Inflammatory macrophage (primary cell): ENCODE measurements around the gene DUSP21.
"Not testable (repeated sequence)": the region's sequence is repeated elsewhere in the genome, so short reads cannot be mapped to it uniquely, and the experiment has no call there.

Experiments
- DNase-seq, 2 donors: peaks; one replicate each; pipeline ENCODE4 v3.0.0-alpha.2; 2020 to 2022

DUSP21 gene

GRCh38 chrX:44876086-44876485 is 32.3 kb downstream of the DUSP21 start:
- DNase-seq = no peak

- no peak for DNase-seq
These were observed 32.9 kb downstream of the DUSP21 start for GRCh38 chrX:44876767-44877166.

GRCh38 chrX:44878780-44879179 is 35.0 kb downstream of the DUSP21 start:
- no peak for DNase-seq

- no peak for DNase-seq
These were observed 37.7 kb downstream of the DUSP21 start for GRCh38 chrX:44881549-44881948.

- DNase-seq = no peak
These were observed 38.8 kb downstream of the DUSP21 start for GRCh38 chrX:44882635-44883034.

GRCh38 chrX:44884944-44885343 is 41.1 kb downstream of the DUSP21 start:
- peak in 1 of 2 donors; percentile 3 for DNase-seq

- peak; percentile 36 to 68 for DNase-seq
These were observed 46.0 kb downstream of the DUSP21 start for GRCh38 chrX:44889824-44890223.

- DNase-seq = no peak
These were observed 46.4 kb downstream of the DUSP21 start for GRCh38 chrX:44890247-44890646.

GRCh38 chrX:44890687-44891086 is 46.9 kb downstream of the DUSP21 start:
- DNase-seq = not testable (repeated sequence)

- no peak for DNase-seq
These were observed 47.8 kb downstream of the DUSP21 start for GRCh38 chrX:44891642-44892041.
